SK-N-SH treated with all-trans-retinoic acid at 6 μM for 48 hours (cell line): Measurements from ENCODE around the gene OR4D10.

Source experiments
- BACH2 ChIP-seq: fragments of 250-450 bp; sonication (Bioruptor Pico); IDR thresholded peaks from 2 replicates; pipeline ENCODE4 v1.9.0; 2021; ENCODE audit warnings: mild to moderate bottlenecking, borderline replicate concordance
- CSDC2 ChIP-seq: fragments of 250-450 bp; sonication (Bioruptor Pico); IDR thresholded peaks from 2 replicates; pipeline ENCODE4 v1.5.0; 2020; ENCODE audit warnings: mild to moderate bottlenecking, moderate library complexity
- ZFP3 ChIP-seq: fragments of 250-450 bp; sonication (Bioruptor Pico); IDR thresholded peaks from 2 replicates; pipeline ENCODE4 v1.5.0; 2020; ENCODE audit warnings: mild to moderate bottlenecking, moderate library complexity
- TF ChIP-seq, protein P1 (sequence below): fragments of 250-450 bp; sonication (Bioruptor Pico); IDR thresholded peaks from 2 replicates; pipeline ENCODE4 v1.8.0; 2020; ENCODE audit warnings: mild to moderate bottlenecking, moderate library complexity, borderline replicate concordance

DNA sequence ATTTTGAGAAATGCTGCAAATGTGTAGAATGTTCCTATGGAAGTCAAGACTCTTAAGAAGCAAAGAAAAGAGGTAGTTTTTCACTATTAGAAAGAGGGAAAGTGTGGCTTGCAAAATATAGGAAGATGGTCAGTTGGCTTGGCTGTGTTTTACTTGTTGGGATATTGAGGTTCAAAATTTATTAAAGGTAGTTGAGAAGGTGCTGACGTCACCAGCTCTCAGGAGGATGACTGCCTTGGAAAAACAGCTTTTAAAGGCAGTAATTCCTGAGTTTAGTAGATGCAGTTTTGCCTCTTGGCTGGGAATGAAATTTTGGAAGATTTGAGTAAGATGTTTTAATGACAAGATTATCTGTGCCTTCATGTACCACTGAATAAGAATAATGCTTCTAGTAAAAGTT is 38.6 kb downstream of the OR4D10 start:
- TF ChIP-seq ZFP3 (no peak), CSDC2 (CRISPR knock-in tag) (no peak), BACH2 (CRISPR knock-in tag) (no peak)
- TF ChIP-seq, protein P1, sequence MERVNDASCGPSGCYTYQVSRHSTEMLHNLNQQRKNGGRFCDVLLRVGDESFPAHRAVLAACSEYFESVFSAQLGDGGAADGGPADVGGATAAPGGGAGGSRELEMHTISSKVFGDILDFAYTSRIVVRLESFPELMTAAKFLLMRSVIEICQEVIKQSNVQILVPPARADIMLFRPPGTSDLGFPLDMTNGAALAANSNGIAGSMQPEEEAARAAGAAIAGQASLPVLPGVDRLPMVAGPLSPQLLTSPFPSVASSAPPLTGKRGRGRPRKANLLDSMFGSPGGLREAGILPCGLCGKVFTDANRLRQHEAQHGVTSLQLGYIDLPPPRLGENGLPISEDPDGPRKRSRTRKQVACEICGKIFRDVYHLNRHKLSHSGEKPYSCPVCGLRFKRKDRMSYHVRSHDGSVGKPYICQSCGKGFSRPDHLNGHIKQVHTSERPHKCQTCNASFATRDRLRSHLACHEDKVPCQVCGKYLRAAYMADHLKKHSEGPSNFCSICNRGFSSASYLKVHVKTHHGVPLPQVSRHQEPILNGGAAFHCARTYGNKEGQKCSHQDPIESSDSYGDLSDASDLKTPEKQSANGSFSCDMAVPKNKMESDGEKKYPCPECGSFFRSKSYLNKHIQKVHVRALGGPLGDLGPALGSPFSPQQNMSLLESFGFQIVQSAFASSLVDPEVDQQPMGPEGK (CRISPR knock-in tag), result no peak
